ENCODE measurements around the gene KCNE4.

KCNE4 gene

GRCh38 chr2:223088866-223089265, 36.9 kb downstream of the KCNE4 start:
- no peak for DNase-seq

GRCh38 chr2:223090039-223090438, 38.0 kb downstream of the KCNE4 start:
- no peak for DNase-seq

- no peak for DNase-seq
These were observed 38.7 kb downstream of the KCNE4 start for GRCh38 chr2:223090540-223091235.

- no peak for DNase-seq
These were observed 40.7 kb downstream of the KCNE4 start for GRCh38 chr2:223092667-223093066.

- no peak for DNase-seq
These were observed 41.6 kb downstream of the KCNE4 start for GRCh38 chr2:223093436-223094241.

GRCh38 chr2:223095207-223095606, 43.2 kb downstream of the KCNE4 start:
- no peak for DNase-seq

GRCh38 chr2:223096235-223096970, 44.4 kb downstream of the KCNE4 start:
- no peak for DNase-seq

GRCh38 chr2:223097888-223098383, 45.9 kb downstream of the KCNE4 start:
- no peak for DNase-seq

- no peak for DNase-seq
These were observed 47.6 kb downstream of the KCNE4 start for GRCh38 chr2:223099561-223099960.

GRCh38 chr2:223100061-223100511, 48.1 kb downstream of the KCNE4 start:
- DNase-seq = no peak

GRCh38 chr2:223101340-223102039, 49.5 kb downstream of the KCNE4 start:
- peak; percentile 1 for DNase-seq

- no peak for DNase-seq
These were observed 50.0 kb downstream of the KCNE4 start for GRCh38 chr2:223102040-223102400.

- DNase-seq = no peak
These were observed 50.5 kb downstream of the KCNE4 start for GRCh38 chr2:223102450-223102849.

- DNase-seq = no peak
These were observed 52.5 kb downstream of the KCNE4 start for GRCh38 chr2:223104336-223105132.

Measured in activated CD4-positive, alpha-beta T cell treated with anti-CD3 and anti-CD28 coated beads, Interleukin-10, Interleukin-2, amounts not matched to agents 100 ng/mL and 50 ng/mL, durations not matched to agents 16 hours and 8 hours (primary cell).